ENCODE results near the gene XPO5.

Gene XPO5

GRCh38 chr6:43496370-43497128 lies 79.3 kb downstream of the XPO5 start:
- TF ChIP-seq, protein P1, sequence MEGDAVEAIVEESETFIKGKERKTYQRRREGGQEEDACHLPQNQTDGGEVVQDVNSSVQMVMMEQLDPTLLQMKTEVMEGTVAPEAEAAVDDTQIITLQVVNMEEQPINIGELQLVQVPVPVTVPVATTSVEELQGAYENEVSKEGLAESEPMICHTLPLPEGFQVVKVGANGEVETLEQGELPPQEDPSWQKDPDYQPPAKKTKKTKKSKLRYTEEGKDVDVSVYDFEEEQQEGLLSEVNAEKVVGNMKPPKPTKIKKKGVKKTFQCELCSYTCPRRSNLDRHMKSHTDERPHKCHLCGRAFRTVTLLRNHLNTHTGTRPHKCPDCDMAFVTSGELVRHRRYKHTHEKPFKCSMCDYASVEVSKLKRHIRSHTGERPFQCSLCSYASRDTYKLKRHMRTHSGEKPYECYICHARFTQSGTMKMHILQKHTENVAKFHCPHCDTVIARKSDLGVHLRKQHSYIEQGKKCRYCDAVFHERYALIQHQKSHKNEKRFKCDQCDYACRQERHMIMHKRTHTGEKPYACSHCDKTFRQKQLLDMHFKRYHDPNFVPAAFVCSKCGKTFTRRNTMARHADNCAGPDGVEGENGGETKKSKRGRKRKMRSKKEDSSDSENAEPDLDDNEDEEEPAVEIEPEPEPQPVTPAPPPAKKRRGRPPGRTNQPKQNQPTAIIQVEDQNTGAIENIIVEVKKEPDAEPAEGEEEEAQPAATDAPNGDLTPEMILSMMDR (conservative IDR thresholded peaks at IDR 0.05; ENCODE audit: low read length) = peak; percentile 59
- peak; percentile 65 for DNase-seq (ENCODE audit: low read depth)
- H3K4me3 ChIP-seq (ENCODE audit: low read length) = no peak overlapping the region; the same call in 1 of the 2 replicates

DNA sequence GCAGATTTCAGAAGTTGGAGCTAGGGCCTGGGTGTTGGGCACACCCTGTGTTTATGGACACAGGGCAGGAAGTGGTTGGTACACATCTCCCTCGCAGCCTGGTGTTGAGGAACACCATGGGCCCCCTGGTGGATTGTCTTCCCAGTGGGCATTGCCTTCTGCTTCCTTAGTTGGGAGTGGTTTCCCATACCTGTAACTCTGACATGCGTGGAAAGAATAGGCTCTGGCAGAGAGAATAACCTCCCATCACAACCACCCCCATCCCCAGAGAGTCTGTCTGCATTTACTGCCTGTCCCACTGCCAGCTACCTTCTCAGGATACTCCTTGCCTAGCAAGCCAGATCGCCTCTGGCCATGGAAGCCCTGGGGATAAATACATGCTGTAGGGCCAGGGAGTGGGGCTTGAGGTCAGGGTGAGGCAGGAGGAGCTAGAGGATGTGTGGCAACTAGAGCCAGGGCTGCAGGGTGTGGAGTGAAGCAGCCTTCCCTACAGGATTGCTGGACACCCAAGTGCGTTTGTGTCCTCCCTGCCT lies 80.4 kb downstream of the XPO5 start:
- TF ChIP-seq, protein P1 (conservative IDR thresholded peaks at IDR 0.05; ENCODE audit: low read length) = peak; percentile 35
- H3K4me3 ChIP-seq (ENCODE audit: low read length) = no peak overlapping the region
- no peak for DNase-seq (ENCODE audit: low read depth)

DNA sequence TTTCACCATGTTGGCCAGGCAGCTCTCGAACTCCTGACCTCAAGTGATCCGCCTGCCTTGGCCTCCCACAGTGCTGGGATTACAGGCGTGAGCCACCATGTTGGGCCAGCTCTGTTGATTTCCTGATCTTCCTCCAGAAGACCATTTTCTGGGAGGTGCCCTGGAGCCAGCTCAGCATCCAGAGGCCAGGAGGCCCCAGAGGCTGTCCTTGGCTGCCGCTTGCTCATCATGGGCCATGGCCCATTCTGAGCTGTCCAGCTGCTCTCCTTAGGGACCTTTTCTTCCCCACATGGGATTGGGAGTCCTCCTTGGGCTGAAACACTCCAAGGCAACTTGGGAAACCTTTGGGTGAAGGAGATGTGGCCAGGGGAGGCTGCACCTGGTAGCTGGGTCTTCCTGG lies 81.1 kb downstream of the XPO5 start:
- TF ChIP-seq, protein P1 (conservative IDR thresholded peaks at IDR 0.05; ENCODE audit: low read length) = no peak
- DNase-seq (ENCODE audit: low read depth) = no peak

GRCh38 chr6:43494321-43494720 lies 81.5 kb downstream of the XPO5 start:
- H3K4me3 ChIP-seq (ENCODE audit: low read length) = no peak overlapping the region
- TF ChIP-seq, protein P1 (conservative IDR thresholded peaks at IDR 0.05; ENCODE audit: low read length) = no peak
- DNase-seq (ENCODE audit: low read depth) = no peak

More for the DNA sequence above, 81.1 kb downstream of the XPO5 start:
- H3K4me3 ChIP-seq (ENCODE audit: low read length) = no peak overlapping the region

DNA sequence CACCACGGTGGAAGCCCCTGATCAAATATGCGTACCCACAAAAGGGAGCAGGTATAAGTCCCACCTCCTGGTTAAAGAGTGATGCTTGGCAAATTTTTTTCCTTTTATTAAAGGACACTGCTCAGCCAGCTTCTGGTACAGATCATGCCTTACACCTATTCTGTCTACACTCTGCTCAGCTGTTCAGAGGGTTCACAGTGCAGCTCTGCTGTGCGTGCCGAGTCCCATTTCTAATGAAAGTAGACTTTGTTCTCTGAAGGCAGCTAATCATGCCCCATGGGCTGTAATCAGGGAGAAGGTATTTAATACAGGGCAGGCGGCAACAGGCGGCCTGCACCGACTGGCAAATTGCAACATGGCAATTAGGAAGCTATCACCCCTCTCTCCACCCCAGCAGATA lies 82.0 kb downstream of the XPO5 start:
- no peak overlapping the region for H3K4me3 ChIP-seq (ENCODE audit: low read length)
- DNase-seq (ENCODE audit: low read depth) = no peak
- TF ChIP-seq, protein P1 (conservative IDR thresholded peaks at IDR 0.05; ENCODE audit: low read length) = no peak

DNA sequence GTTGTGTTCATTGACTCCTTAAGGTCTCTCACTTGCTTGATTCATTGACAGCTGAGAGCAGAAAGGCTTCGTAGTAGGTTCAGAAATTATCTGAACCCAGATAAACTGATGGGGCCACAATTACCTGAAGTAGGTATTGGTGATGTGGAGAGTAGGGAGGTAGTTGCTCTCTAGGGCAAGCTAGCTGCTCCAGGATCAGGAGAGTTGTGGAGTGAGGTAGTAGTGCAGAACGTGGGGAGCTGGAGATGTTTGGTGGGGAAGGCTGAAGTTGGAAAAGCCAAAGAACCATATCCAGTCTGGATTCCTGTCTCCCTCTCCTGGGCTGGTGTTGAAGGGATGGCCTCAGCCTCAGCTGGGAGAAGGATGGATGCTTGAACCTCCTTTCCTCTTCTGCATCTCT lies 82.6 kb downstream of the XPO5 start:
- no peak for DNase-seq (ENCODE audit: low read depth)
- no peak overlapping the region for H3K4me3 ChIP-seq (ENCODE audit: low read length)
- TF ChIP-seq, protein P1 (conservative IDR thresholded peaks at IDR 0.05; ENCODE audit: low read length) = no peak

DNA sequence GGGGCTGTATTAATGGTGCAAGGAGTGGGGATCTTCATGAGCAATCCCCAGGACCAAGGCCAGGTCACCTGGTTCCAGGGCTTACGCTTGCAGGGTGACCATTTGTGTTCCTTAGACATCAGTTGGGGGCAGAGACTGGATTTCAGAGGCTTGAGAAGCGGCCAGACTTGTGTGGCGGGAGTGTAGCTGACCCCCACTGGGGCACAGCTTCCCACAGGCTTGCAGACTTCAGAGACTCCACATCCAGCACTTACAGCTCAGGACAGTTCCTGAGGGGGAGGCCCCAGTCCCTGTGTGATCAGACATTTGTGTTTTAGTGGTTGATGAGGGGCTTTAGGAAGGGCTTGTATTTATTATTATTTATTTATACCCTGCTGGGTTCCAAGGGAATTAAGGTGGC lies 83.2 kb downstream of the XPO5 start:
- DNase-seq (ENCODE audit: low read depth) = peak; percentile 39
- peak overlapping the region; percentile 17; the same call in 1 of the 2 replicates for H3K4me3 ChIP-seq (ENCODE audit: low read length)
- TF ChIP-seq, protein P1 (conservative IDR thresholded peaks at IDR 0.05; ENCODE audit: low read length) = no peak

Measured in AG10803 (cell line).